GM19395 (cell line): ENCODE results near the gene KIF5C.

Experiments
- ATAC-seq: cut with Tn5 transposase; IDR thresholded peaks from one replicate; pipeline ENCODE4 v1.9.1; 2021; ENCODE audit warnings: mild to moderate bottlenecking, moderate library complexity; ENCODE audit not compliant: unreplicated experiment

The KIF5C gene

GRCh38 chr2:148922776-148923475 lies 47.9 kb downstream of the KIF5C start:
- no peak for ATAC-seq

GRCh38 chr2:148924514-148925178 lies 49.6 kb downstream of the KIF5C start:
- ATAC-seq: no peak

- peak; percentile 95 for ATAC-seq
These were observed 51.4 kb downstream of the KIF5C start for GRCh38 chr2:148926291-148926961.

GRCh38 chr2:148926981-148927401 lies 52.0 kb downstream of the KIF5C start:
- ATAC-seq: peak; percentile 72

GRCh38 chr2:148928395-148928794 lies 53.4 kb downstream of the KIF5C start:
- ATAC-seq: no peak

GRCh38 chr2:148930046-148930775 lies 55.2 kb downstream of the KIF5C start:
- no peak for ATAC-seq

GRCh38 chr2:148932536-148932935 lies 57.5 kb downstream of the KIF5C start:
- no peak for ATAC-seq

- no peak for ATAC-seq
These were observed 58.4 kb downstream of the KIF5C start for GRCh38 chr2:148933456-148933855.

GRCh38 chr2:148935791-148936190 lies 60.8 kb downstream of the KIF5C start:
- no peak for ATAC-seq

GRCh38 chr2:148936857-148937450 lies 61.9 kb downstream of the KIF5C start:
- no peak for ATAC-seq

GRCh38 chr2:148939271-148939670 lies 64.2 kb downstream of the KIF5C start:
- no peak for ATAC-seq

- no peak for ATAC-seq
These were observed 68.1 kb downstream of the KIF5C start for GRCh38 chr2:148943097-148943496.

GRCh38 chr2:148944536-148944935 lies 69.5 kb downstream of the KIF5C start:
- peak; percentile 67 for ATAC-seq

- ATAC-seq: no peak
These were observed 72.3 kb downstream of the KIF5C start for GRCh38 chr2:148947299-148947698.

GRCh38 chr2:148948868-148949267 lies 73.8 kb downstream of the KIF5C start:
- no peak for ATAC-seq

GRCh38 chr2:148949348-148949747 lies 74.3 kb downstream of the KIF5C start:
- ATAC-seq: no peak

- ATAC-seq: no peak
These were observed 77.6 kb downstream of the KIF5C start for GRCh38 chr2:148952621-148953020.

- no peak for ATAC-seq
These were observed 78.4 kb downstream of the KIF5C start for GRCh38 chr2:148953426-148953825.

- no peak for ATAC-seq
These were observed 79.5 kb downstream of the KIF5C start for GRCh38 chr2:148954536-148954935.

GRCh38 chr2:148955798-148956197 lies 80.8 kb downstream of the KIF5C start:
- no peak for ATAC-seq

GRCh38 chr2:148957023-148957422 lies 82.0 kb downstream of the KIF5C start:
- ATAC-seq: no peak
